ENCODE measurements around the gene UNK.

Gene UNK

GRCh38 chr17:75784473-75785015 lies at the start of gene UNK:
UNK (plus strand) TSS chr17:75784806; CDS start chr17:75784881, 75 bp downstream.
- DNase-seq (ENCODE audit: low read depth in 1 of 2, low spot score in 1 of 2), result peak; percentile 90 to 91

GRCh38 chr17:75736173-75736835 lies 48.3 kb upstream of the UNK start:
- no peak for DNase-seq (ENCODE audit: low read depth in 1 of 2, low spot score in 1 of 2)

GRCh38 chr17:75737133-75737962 lies 47.3 kb upstream of the UNK start:
- no peak for DNase-seq (ENCODE audit: low read depth in 1 of 2, low spot score in 1 of 2)

GRCh38 chr17:75738218-75738802 lies 46.3 kb upstream of the UNK start:
- DNase-seq (ENCODE audit: low read depth in 1 of 2, low spot score in 1 of 2), result no peak

GRCh38 chr17:75739174-75739573 lies 45.4 kb upstream of the UNK start:
- DNase-seq (ENCODE audit: low read depth in 1 of 2, low spot score in 1 of 2), result no peak

GRCh38 chr17:75739801-75740200 lies 44.8 kb upstream of the UNK start:
- DNase-seq (ENCODE audit: low read depth in 1 of 2, low spot score in 1 of 2), result no peak

- DNase-seq (ENCODE audit: low read depth in 1 of 2, low spot score in 1 of 2), result no peak
Measured at GRCh38 chr17:75740215-75740614, 44.4 kb upstream of the UNK start.

GRCh38 chr17:75740631-75741077 lies 44.0 kb upstream of the UNK start:
- no peak for DNase-seq (ENCODE audit: low read depth in 1 of 2, low spot score in 1 of 2)

- no peak for DNase-seq (ENCODE audit: low read depth in 1 of 2, low spot score in 1 of 2)
Measured at GRCh38 chr17:75742337-75742736, 42.3 kb upstream of the UNK start.

GRCh38 chr17:75743625-75744206 lies 40.9 kb upstream of the UNK start:
- DNase-seq (ENCODE audit: low read depth in 1 of 2, low spot score in 1 of 2), result no peak

GRCh38 chr17:75748706-75749105 lies 35.9 kb upstream of the UNK start:
- DNase-seq (ENCODE audit: low read depth in 1 of 2, low spot score in 1 of 2), result no peak

GRCh38 chr17:75749545-75750389 lies 34.8 kb upstream of the UNK start:
- DNase-seq (ENCODE audit: low read depth in 1 of 2, low spot score in 1 of 2), result peak; percentile 82 to 89

- DNase-seq (ENCODE audit: low read depth in 1 of 2, low spot score in 1 of 2), result no peak
Measured at GRCh38 chr17:75750661-75751423, 33.8 kb upstream of the UNK start.

GRCh38 chr17:75751676-75752404 lies 32.8 kb upstream of the UNK start:
- DNase-seq (ENCODE audit: low read depth in 1 of 2, low spot score in 1 of 2), result no peak

- no peak for DNase-seq (ENCODE audit: low read depth in 1 of 2, low spot score in 1 of 2)
Measured at GRCh38 chr17:75752405-75752709, 32.2 kb upstream of the UNK start.

GRCh38 chr17:75752802-75753513 lies 31.6 kb upstream of the UNK start:
- no peak for DNase-seq (ENCODE audit: low read depth in 1 of 2, low spot score in 1 of 2)

GRCh38 chr17:75753514-75754377 lies 30.9 kb upstream of the UNK start:
- DNase-seq (ENCODE audit: low read depth in 1 of 2, low spot score in 1 of 2), result peak; percentile 41 to 70

Data from activated T-helper 1 cell treated with anti-CD3 and anti-CD28 coated beads, Interleukin-2, amount 50 U/mL, for 16 hours (primary cell).